HG02798 (cell line): ENCODE data around the gene PPARA.

ENCODE experiments used
- ATAC-seq: cut with Tn5 transposase; IDR thresholded peaks from one replicate; pipeline ENCODE4 v1.9.1; 2021; ENCODE audit warnings: mild to moderate bottlenecking; ENCODE audit not compliant: unreplicated experiment, poor library complexity

PPARA gene

GRCh38 chr22:46287873-46288751 lies 137.8 kb downstream of the PPARA start:
- ATAC-seq: peak; percentile 68

- ATAC-seq: no peak
Measured at GRCh38 chr22:46288846-46289243, 138.5 kb downstream of the PPARA start.

- ATAC-seq: no peak
Measured at GRCh38 chr22:46289244-46289891, 139.0 kb downstream of the PPARA start.

- no peak for ATAC-seq
Measured at GRCh38 chr22:46290121-46290842, 140.0 kb downstream of the PPARA start.

- no peak for ATAC-seq
Measured at GRCh38 chr22:46290843-46291785, 140.8 kb downstream of the PPARA start.

- ATAC-seq: no peak
Measured at GRCh38 chr22:46292173-46292572, 141.8 kb downstream of the PPARA start.

GRCh38 chr22:46292732-46293131 lies 142.4 kb downstream of the PPARA start:
- no peak for ATAC-seq
